ENCODE data around the gene CSAD. TPM values are rescaled to one million over a fixed set of nuclear protein-coding genes. Genes with fewer than 3 reads are reported as not detected.

CSAD gene
- polyA plus RNA-seq, 1 of the 3 experiments (the other 2 are of a cell fraction): 32.2 TPM

DNA sequence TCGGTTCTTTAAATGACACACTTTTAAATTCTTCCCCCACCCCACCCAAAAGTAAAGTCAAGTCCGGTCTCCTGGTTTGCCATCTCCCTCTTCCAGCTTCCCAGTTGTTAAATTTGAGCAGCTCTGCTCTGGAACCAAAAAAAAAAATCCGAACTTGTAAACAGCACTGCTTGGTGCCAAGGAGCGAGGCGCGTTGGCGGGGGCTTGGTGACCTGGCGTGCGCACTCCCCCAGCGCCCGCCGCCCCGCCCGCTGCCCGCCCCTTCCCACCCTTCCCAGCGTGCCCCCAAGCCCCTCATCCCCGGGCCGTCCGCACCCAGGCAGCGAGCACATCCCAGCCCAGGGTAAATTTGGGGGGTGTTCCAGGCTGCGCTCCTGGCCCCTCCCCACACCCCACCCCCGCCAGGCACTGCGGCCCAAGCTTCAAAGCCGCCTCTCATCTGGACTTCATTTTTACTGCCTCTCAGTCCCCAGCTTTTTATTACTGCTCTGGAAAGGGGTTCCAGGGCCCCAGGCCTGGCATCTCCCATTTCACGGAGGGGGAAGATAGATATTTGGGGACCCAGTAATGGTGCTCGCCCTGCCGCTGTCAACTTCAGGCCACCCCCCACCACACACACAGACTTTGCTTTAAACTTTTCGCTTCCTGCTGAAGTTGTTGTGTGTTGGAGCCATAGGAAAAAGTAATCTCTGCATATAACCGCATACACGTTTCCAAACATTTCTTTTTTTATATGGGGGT, 38.0 kb upstream of the CSAD start:
- CTCF ChIA-PET: interaction anchor here (0.9 to 14.8 kb wide), 8 partner anchors 10 to 72 kb away, joined by 3 to 363 read pairs (median 8); partner anchors contain the start of genes ESPL1, MYG1 and PFDN5
- WGBS (ENCODE audit: low lambda C conversion rate): 93% methylated on average over 28 of the region's 30 CpGs
- Histone ChIP-seq H3K27ac (ENCODE audit: low read depth in 2 of 2, low read length in 1 of 2) (no peak overlapping the region), H3K79me2 (ENCODE audit: insufficient read depth) (peaks cover 40% of the 10 kb centered on the region), H3F3A (replicated peaks; ENCODE audit: insufficient read depth) (peaks cover 31% of the 10 kb centered on the region), H4K20me1 (ENCODE audit: insufficient read depth) (peaks cover 5% of the 10 kb centered on the region; the same call in 1 of the 2 replicates), H3K36me3 (replicated peaks in 1 of 2; ENCODE audit: control insufficient read depth in 1 of 2, insufficient read depth in 2 of 2, low read length in 1 of 2) (peaks cover 3 to 8% of the 10 kb centered on the region in 2 experiments), H3K9ac (peak overlapping the region; percentile 61; the same call in 1 of the 2 replicates), H3K27me3 (ENCODE audit: insufficient read depth) (no peaks in the 10 kb centered on the region), H3K4me1 (ENCODE audit: control insufficient read depth in 1 of 2, insufficient read depth in 2 of 2, low read depth in 1 of 2, low read length in 1 of 2) (peaks cover 37% of the 10 kb centered on the region in 2 experiments), H3K4me2 (peak overlapping the region; percentile 80), H3K4me3 (ENCODE audit: low read depth in 2 of 2, low read length in 1 of 2) (peak overlapping the region; percentile 54 to 75; a peak in 2 of 4 replicates), H3K9me3 (no peaks in the 10 kb centered on the region), H2AFZ (ENCODE audit: low read depth) (no peak overlapping the region), H3K9me2 (no peaks in the 10 kb centered on the region)
- DNase-seq: no peak
- POLR2A ChIA-PET: interaction anchor here (0.8 to 2.6 kb wide), 3 partner anchors 26 to 77 kb away, joined by 3 to 16 read pairs (median 5); partner anchors contain the start of gene PFDN5
- TF ChIP-seq MEF2A (IDR thresholded peaks at IDR 0.05; ENCODE audit: borderline replicate concordance, low read depth) (no peak), JUND (IDR thresholded peaks at IDR 0.05) (no peak), ELF1 (IDR thresholded peaks at IDR 0.05) (no peak), GABPA (IDR thresholded peaks at IDR 0.05; ENCODE audit: low read depth) (no peak), EZH2phosphoT487 (IDR thresholded peaks at IDR 0.05; ENCODE audit: borderline replicate concordance, low read depth) (no peak), RFX5 (IDR thresholded peaks at IDR 0.05; ENCODE audit: low read length) (no peak), NRF1 (IDR thresholded peaks at IDR 0.05; ENCODE audit: low read depth, low read length) (no peak), FOXM1 (IDR thresholded peaks at IDR 0.05; ENCODE audit: low read depth) (no peak), CHD2 (IDR thresholded peaks at IDR 0.05; ENCODE audit: low read length, partially characterized antibody) (no peak), FOSL2 (IDR thresholded peaks at IDR 0.05; ENCODE audit: borderline replicate concordance, low read depth) (no peak), FOXJ3 (CRISPR knock-in tag; IDR thresholded peaks at IDR 0.05) (no peak), TCF12 (IDR thresholded peaks at IDR 0.05) (no peak), MXI1 (IDR thresholded peaks at IDR 0.05; ENCODE audit: low read depth, low read length) (no peak), POLR2AphosphoS5 (IDR thresholded peaks at IDR 0.05; ENCODE audit: low read depth, low read length) (no peak)
- TF ChIP-seq, protein P1, sequence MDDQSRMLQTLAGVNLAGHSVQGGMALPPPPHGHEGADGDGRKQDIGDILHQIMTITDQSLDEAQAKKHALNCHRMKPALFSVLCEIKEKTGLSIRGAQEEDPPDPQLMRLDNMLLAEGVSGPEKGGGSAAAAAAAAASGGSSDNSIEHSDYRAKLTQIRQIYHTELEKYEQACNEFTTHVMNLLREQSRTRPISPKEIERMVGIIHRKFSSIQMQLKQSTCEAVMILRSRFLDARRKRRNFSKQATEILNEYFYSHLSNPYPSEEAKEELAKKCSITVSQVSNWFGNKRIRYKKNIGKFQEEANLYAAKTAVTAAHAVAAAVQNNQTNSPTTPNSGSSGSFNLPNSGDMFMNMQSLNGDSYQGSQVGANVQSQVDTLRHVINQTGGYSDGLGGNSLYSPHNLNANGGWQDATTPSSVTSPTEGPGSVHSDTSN (IDR thresholded peaks at IDR 0.05): no peak
- TF ChIP-seq, protein P2, sequence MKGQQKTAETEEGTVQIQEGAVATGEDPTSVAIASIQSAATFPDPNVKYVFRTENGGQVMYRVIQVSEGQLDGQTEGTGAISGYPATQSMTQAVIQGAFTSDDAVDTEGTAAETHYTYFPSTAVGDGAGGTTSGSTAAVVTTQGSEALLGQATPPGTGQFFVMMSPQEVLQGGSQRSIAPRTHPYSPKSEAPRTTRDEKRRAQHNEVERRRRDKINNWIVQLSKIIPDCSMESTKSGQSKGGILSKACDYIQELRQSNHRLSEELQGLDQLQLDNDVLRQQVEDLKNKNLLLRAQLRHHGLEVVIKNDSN (IDR thresholded peaks at IDR 0.05; ENCODE audit: borderline replicate concordance, low read depth): no peak
- TF ChIP-seq, protein P3, sequence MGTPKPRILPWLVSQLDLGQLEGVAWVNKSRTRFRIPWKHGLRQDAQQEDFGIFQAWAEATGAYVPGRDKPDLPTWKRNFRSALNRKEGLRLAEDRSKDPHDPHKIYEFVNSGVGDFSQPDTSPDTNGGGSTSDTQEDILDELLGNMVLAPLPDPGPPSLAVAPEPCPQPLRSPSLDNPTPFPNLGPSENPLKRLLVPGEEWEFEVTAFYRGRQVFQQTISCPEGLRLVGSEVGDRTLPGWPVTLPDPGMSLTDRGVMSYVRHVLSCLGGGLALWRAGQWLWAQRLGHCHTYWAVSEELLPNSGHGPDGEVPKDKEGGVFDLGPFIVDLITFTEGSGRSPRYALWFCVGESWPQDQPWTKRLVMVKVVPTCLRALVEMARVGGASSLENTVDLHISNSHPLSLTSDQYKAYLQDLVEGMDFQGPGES (IDR thresholded peaks at IDR 0.05; ENCODE audit: low read depth, low read length): no peak
- TF ChIP-seq, protein P4, sequence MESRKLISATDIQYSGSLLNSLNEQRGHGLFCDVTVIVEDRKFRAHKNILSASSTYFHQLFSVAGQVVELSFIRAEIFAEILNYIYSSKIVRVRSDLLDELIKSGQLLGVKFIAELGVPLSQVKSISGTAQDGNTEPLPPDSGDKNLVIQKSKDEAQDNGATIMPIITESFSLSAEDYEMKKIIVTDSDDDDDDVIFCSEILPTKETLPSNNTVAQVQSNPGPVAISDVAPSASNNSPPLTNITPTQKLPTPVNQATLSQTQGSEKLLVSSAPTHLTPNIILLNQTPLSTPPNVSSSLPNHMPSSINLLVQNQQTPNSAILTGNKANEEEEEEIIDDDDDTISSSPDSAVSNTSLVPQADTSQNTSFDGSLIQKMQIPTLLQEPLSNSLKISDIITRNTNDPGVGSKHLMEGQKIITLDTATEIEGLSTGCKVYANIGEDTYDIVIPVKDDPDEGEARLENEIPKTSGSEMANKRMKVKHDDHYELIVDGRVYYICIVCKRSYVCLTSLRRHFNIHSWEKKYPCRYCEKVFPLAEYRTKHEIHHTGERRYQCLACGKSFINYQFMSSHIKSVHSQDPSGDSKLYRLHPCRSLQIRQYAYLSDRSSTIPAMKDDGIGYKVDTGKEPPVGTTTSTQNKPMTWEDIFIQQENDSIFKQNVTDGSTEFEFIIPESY (IDR thresholded peaks at IDR 0.05; ENCODE audit: borderline replicate concordance, low read depth): no peak
- TF ChIP-seq, protein P5, sequence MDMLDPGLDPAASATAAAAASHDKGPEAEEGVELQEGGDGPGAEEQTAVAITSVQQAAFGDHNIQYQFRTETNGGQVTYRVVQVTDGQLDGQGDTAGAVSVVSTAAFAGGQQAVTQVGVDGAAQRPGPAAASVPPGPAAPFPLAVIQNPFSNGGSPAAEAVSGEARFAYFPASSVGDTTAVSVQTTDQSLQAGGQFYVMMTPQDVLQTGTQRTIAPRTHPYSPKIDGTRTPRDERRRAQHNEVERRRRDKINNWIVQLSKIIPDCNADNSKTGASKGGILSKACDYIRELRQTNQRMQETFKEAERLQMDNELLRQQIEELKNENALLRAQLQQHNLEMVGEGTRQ (IDR thresholded peaks at IDR 0.05; ENCODE audit: borderline replicate concordance, low read depth, low read length): no peak
